Liver (tissue), 9 donors: ENCODE measurements around the gene GPR107. TPM values are rescaled to one million over a fixed set of nuclear protein-coding genes. Genes with fewer than 3 reads are reported as not detected.

ENCODE experiments used
- DNase-seq: peaks from one replicate; pipeline ENCODE4 v3.0.0-alpha.2; 2017; ENCODE audit warnings: low spot score
- H3K27ac ChIP-seq, 2 donors: one replicate each; pipeline ENCODE4 v1.7.0; 2013; ENCODE audit warnings: inconsistent platforms in 2 of 2, low read length in 2 of 2, control low read depth in 1 of 2, low read depth in 1 of 2, mild to moderate bottlenecking in 1 of 2
- H3K27me3 ChIP-seq, 4 donors: one replicate each; pipeline versions ENCODE4 v1.6.1 to v1.7.0; 2013; ENCODE audit warnings: low read length in 3 of 4, inconsistent platforms in 1 of 4, mild to moderate bottlenecking in 1 of 4, moderate library complexity in 1 of 4; ENCODE audit not compliant: control insufficient read depth in 4 of 4, insufficient read depth in 4 of 4
- H3K36me3 ChIP-seq, 4 donors: one replicate each; pipeline versions ENCODE4 v1.6.1 to v1.7.0; 2013; ENCODE audit warnings: low read length in 3 of 4, mild to moderate bottlenecking in 3 of 4, low read depth in 1 of 4, moderate library complexity in 1 of 4; ENCODE audit not compliant: control insufficient read depth in 4 of 4, insufficient read depth in 3 of 4
- H3K4me1 ChIP-seq, 4 donors: one replicate each; pipeline versions ENCODE4 v1.6.1 to v1.7.0; 2013; ENCODE audit warnings: low read length in 3 of 4, mild to moderate bottlenecking in 3 of 4, moderate library complexity in 1 of 4; ENCODE audit not compliant: control insufficient read depth in 4 of 4, insufficient read depth in 4 of 4
- H3K4me3 ChIP-seq, 3 donors: one replicate each; pipeline versions ENCODE4 v1.6.1 to v1.7.0; 2013; ENCODE audit warnings: low read length in 3 of 3, control low read depth in 1 of 3, low read depth in 1 of 3, mild to moderate bottlenecking in 1 of 3
- H3K9ac ChIP-seq, 2 donors: one replicate each; pipeline ENCODE4 v1.7.0; 2013; ENCODE audit warnings: low read length in 2 of 2, mild to moderate bottlenecking in 2 of 2, moderate library complexity in 2 of 2, control low read depth in 1 of 2, low read depth in 1 of 2
- H3K9me3 ChIP-seq, 4 donors: one replicate each; pipeline versions ENCODE4 v1.6.1 to v1.7.0; 2013; ENCODE audit warnings: low read length in 3 of 4; ENCODE audit not compliant: control insufficient read depth in 4 of 4
- ATF3 ChIP-seq: IDR thresholded peaks from 2 replicates; pipeline ENCODE4 v1.6.1; 2016; ENCODE audit warnings: antibody characterized with exemption
- EGR1 ChIP-seq, 2 donors: IDR thresholded peaks; 2 replicates each; pipeline ENCODE4 v1.6.1; 2016 to 2018; ENCODE audit warnings: antibody characterized with exemption in 2 of 2, low read depth in 2 of 2
- FOXA1 ChIP-seq: IDR thresholded peaks from 2 replicates; pipeline ENCODE4 v1.6.1; 2016; ENCODE audit warnings: antibody characterized with exemption
- FOXA2 ChIP-seq: IDR thresholded peaks from 2 replicates; pipeline ENCODE4 v1.6.1; 2016; ENCODE audit warnings: antibody characterized with exemption
- GABPA ChIP-seq, 2 donors: IDR thresholded peaks in 1 of 2; conservative IDR thresholded peaks in 1 of 2; 2 replicates each; pipeline ENCODE4 v1.6.1; 2016; ENCODE audit warnings: antibody characterized with exemption in 2 of 2, mild to moderate bottlenecking in 1 of 2, moderate library complexity in 1 of 2
- HNF4A ChIP-seq, 2 donors: conservative IDR thresholded peaks; 2 replicates each; pipeline ENCODE4 v1.6.1; 2016; ENCODE audit warnings: antibody characterized with exemption in 2 of 2, mild to moderate bottlenecking in 2 of 2
- HNF4G ChIP-seq: IDR thresholded peaks from 2 replicates; pipeline ENCODE4 v1.6.1; 2016; ENCODE audit warnings: antibody characterized with exemption
- JUND ChIP-seq, 2 donors: IDR thresholded peaks; 2 replicates each; pipeline ENCODE4 v1.6.1; 2016; ENCODE audit warnings: antibody characterized with exemption in 2 of 2
- MAX ChIP-seq: IDR thresholded peaks from 2 replicates; pipeline ENCODE4 v1.6.1; 2016; ENCODE audit warnings: antibody characterized with exemption
- NR2F2 ChIP-seq: IDR thresholded peaks from 2 replicates; pipeline ENCODE4 v1.6.1; 2016; ENCODE audit warnings: antibody characterized with exemption
- RAD21 ChIP-seq, 2 donors: IDR thresholded peaks; 2 replicates each; pipeline ENCODE4 v1.6.1; 2016; ENCODE audit warnings: antibody characterized with exemption in 2 of 2, mild to moderate bottlenecking in 2 of 2
- REST ChIP-seq: IDR thresholded peaks from 2 replicates; pipeline ENCODE4 v1.6.1; 2016; ENCODE audit warnings: antibody characterized with exemption, mild to moderate bottlenecking
- RXRA ChIP-seq, 2 donors: IDR thresholded peaks; 2 replicates each; pipeline ENCODE4 v1.6.1; 2017 to 2018; ENCODE audit warnings: antibody characterized with exemption in 2 of 2, mild to moderate bottlenecking in 1 of 2
- SP1 ChIP-seq: IDR thresholded peaks from 2 replicates; pipeline ENCODE4 v1.6.1; 2018; ENCODE audit warnings: antibody characterized with exemption, mild to moderate bottlenecking
- TAF1 ChIP-seq: conservative IDR thresholded peaks from 2 replicates; pipeline ENCODE4 v1.6.1; 2016; ENCODE audit warnings: antibody characterized with exemption, mild to moderate bottlenecking
- YY1 ChIP-seq: IDR thresholded peaks from 2 replicates; pipeline ENCODE4 v1.6.1; 2016; ENCODE audit warnings: antibody characterized with exemption, mild to moderate bottlenecking
- ZBTB33 ChIP-seq: IDR thresholded peaks from 2 replicates; pipeline ENCODE4 v1.6.1; 2016; ENCODE audit warnings: antibody characterized with exemption
- WGBS: extraction: QIAGEN DNeasy Blood & Tissue Kit; methylation state at CpG from one replicate; pipeline ENCODE4 v1.1.7; 2013; 5-methylcytosine and 5-hydroxymethylcytosine counted together
- polyA plus RNA-seq, 2 donors: library from polyadenylated mRNA; stranded (reverse) in 1 of 2; unstranded in 1 of 2; fragments of 200-250 nt in 1 of 2; fragments of >200 nt in 1 of 2; fragmentation: Nextera tagmentation in 1 of 2; extraction: Ambion mirVana in 1 of 2; gene quantifications; one replicate each; pipeline versions ENCODE4 v1.2.1 to v1.2.3, GENCODE V29; 2013 to 2015
- total RNA-seq, 2 donors: library from RNA; depleted of rRNA; stranded (reverse); fragments of >200 nt; gene quantifications; one replicate each; pipeline ENCODE4 v1.2.3, GENCODE V29; 2014
- TF ChIP-seq, protein P1 (sequence below): fragments of 150-350 bp; IDR thresholded peaks from 2 replicates; pipeline ENCODE4 v1.5.1; 2017; ENCODE audit warnings: improper control_type of control experiment, low read depth, low read length; ENCODE audit not compliant: missing input control
- donor health status: healthy.
- donor health status: healthy.
- donor health status: healthy.
- donor health status: healthy.
- donor health status: healthy.

The GPR107 gene
- total and polyA plus RNA-seq, 4 donors, result 3.8 to 17.2 (median 11.4) TPM

- TF ChIP-seq EGR1 (IDR thresholded peaks at IDR 0.05; ENCODE audit: low read depth in 2 of 2) (no peak), HNF4A (conservative IDR thresholded peaks at IDR 0.05) (no peak), MAX (no peak), SP1 (no peak), HNF4G (no peak), ZBTB33 (no peak), FOXA1 (no peak), TAF1 (no peak), ATF3 (no peak), RAD21 (IDR thresholded peaks at IDR 0.05) (no peak), REST (no peak), RXRA (IDR thresholded peaks at IDR 0.05) (no peak), JUND (IDR thresholded peaks at IDR 0.05) (no peak), YY1 (no peak), NR2F2 (no peak), FOXA2 (no peak)
- TF ChIP-seq, protein P1, sequence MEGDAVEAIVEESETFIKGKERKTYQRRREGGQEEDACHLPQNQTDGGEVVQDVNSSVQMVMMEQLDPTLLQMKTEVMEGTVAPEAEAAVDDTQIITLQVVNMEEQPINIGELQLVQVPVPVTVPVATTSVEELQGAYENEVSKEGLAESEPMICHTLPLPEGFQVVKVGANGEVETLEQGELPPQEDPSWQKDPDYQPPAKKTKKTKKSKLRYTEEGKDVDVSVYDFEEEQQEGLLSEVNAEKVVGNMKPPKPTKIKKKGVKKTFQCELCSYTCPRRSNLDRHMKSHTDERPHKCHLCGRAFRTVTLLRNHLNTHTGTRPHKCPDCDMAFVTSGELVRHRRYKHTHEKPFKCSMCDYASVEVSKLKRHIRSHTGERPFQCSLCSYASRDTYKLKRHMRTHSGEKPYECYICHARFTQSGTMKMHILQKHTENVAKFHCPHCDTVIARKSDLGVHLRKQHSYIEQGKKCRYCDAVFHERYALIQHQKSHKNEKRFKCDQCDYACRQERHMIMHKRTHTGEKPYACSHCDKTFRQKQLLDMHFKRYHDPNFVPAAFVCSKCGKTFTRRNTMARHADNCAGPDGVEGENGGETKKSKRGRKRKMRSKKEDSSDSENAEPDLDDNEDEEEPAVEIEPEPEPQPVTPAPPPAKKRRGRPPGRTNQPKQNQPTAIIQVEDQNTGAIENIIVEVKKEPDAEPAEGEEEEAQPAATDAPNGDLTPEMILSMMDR, result no peak
- Histone ChIP-seq H3K4me3 (no peak overlapping the region), H3K4me1 (no peaks in the 10 kb centered on the region), H3K36me3 (peaks cover 11 to 40% (median 36%) of the 10 kb centered on the region in 4 donors), H3K9ac (no peak overlapping the region), H3K9me3 (no peaks in the 10 kb centered on the region), H3K27me3 (no peaks in the 10 kb centered on the region), H3K27ac (no peak overlapping the region)
- WGBS, result 96% methylated on average over 3 of the region's 3 CpGs
- DNase-seq, result no peak
Measured at GRCh38 chr9:130078547-130078946, 24.8 kb downstream of the GPR107 start.

- H3K4me1 ChIP-seq, result no peaks in the 10 kb centered on the region
- H3K4me3 ChIP-seq, result no peak overlapping the region
- DNase-seq, result no peak
- 98% methylated on average over 7 of the region's 7 CpGs for WGBS
- peaks cover 6 to 46% (median 33%) of the 10 kb centered on the region in 4 donors for H3K36me3 ChIP-seq
- TF ChIP-seq, protein P1, result no peak
- no peak for TF ChIP-seq SP1
- TF ChIP-seq ATF3, result no peak
- TF ChIP-seq HNF4G, result no peak
- TF ChIP-seq JUND (IDR thresholded peaks at IDR 0.05), result no peak
- no peak for TF ChIP-seq TAF1
- TF ChIP-seq GABPA (IDR thresholded peaks at IDR 0.05 in 1 of 2, conservative IDR thresholded peaks at IDR 0.05 in 1 of 2), result no peak
- no peak for TF ChIP-seq RXRA (IDR thresholded peaks at IDR 0.05)
- no peak overlapping the region for H3K9ac ChIP-seq
- no peaks in the 10 kb centered on the region for H3K9me3 ChIP-seq
- H3K27me3 ChIP-seq, result no peaks in the 10 kb centered on the region
- no peak overlapping the region for H3K27ac ChIP-seq
Measured at GRCh38 chr9:130084337-130084736, 30.6 kb downstream of the GPR107 start.
